Spleen (tissue), 7 donors: ENCODE results near the gene LRRK1.
"Not testable (repeated sequence)": the region's sequence is repeated elsewhere in the genome, so short reads cannot be mapped to it uniquely, and the experiment has no call there.

Source experiments
- CTCF ChIP-seq, 11 experiments: fragments of 200-600 bp in 7 of 11; fragments of 450-650 bp in 4 of 11; sonication (generic) in 4 of 11; IDR thresholded peaks in 8 of 11; conservative IDR thresholded peaks in 3 of 11; 1 replicate in 7 of 11; 2 replicates in 4 of 11; pipeline versions ENCODE4 v1.4.0 to v1.8.0; 2016 to 2021; ENCODE audit warnings: antibody characterized with exemption in 11 of 11, inconsistent platforms in 4 of 11, mild to moderate bottlenecking in 1 of 11
- POLR2AphosphoS5 ChIP-seq, 3 donors: sonication (generic); formaldehyde crosslinking; IDR thresholded peaks; one replicate each; pipeline ENCODE4 v1.5.1; 2017; ENCODE audit warnings: antibody characterized with exemption in 3 of 3
- donor health status: DM: no; HTN: no; CAD: no; lungs with moderate emphysema.
- donor health status: DM: no; HTN: no; CAD: no.
- donor health status: DM: no; HTN: no; CAD: no.

- not testable (repeated sequence) for TF ChIP-seq CTCF (IDR thresholded peaks at IDR 0.05 in 8 of 11, conservative IDR thresholded peaks at IDR 0.05 in 3 of 11); POLR2AphosphoS5 (IDR thresholded peaks at IDR 0.05)
These were observed 176.7 kb downstream of the LRRK1 start for GRCh38 chr15:101095796-101096406.
